Esophagus squamous epithelium (tissue), 5 donors: ENCODE results near the gene PHC2. TPM values are rescaled to one million over a fixed set of nuclear protein-coding genes. Genes with fewer than 3 reads are reported as not detected.

Experiments used
- DNase-seq: peaks from one replicate; lab custom pipeline; 2025; lab: John Stamatoyannopoulos, UW
- H3K27ac ChIP-seq, 4 donors: fragments of 200-600 bp; sonication (generic); one replicate each; pipeline ENCODE4 v1.5.1; 2016 to 2019; ENCODE audit warnings: mild to moderate bottlenecking in 1 of 4
- H3K27me3 ChIP-seq, 4 donors: fragments of 200-600 bp; sonication (generic); 1 replicate in 3 of 4; 2 replicates in 1 of 4; pipeline versions ENCODE4 v1.5.1 to v1.6.0; 2017 to 2021; ENCODE audit warnings: antibody characterized with exemption in 1 of 4
- H3K36me3 ChIP-seq, 3 donors: fragments of 200-600 bp; sonication (generic); one replicate each; pipeline ENCODE4 v1.5.1; 2016 to 2019
- H3K4me1 ChIP-seq, 3 donors: fragments of 200-600 bp; sonication (generic); one replicate each; pipeline ENCODE4 v1.5.1; 2017 to 2019
- H3K4me3 ChIP-seq, 4 donors: fragments of 200-600 bp; sonication (generic); 1 replicate in 3 of 4; 2 replicates in 1 of 4; pipeline ENCODE4 v1.5.1; 2016 to 2019; ENCODE audit warnings: mild to moderate bottlenecking in 2 of 4, moderate library complexity in 1 of 4
- H3K9me3 ChIP-seq, 3 donors: fragments of 200-600 bp; sonication (generic); one replicate each; pipeline ENCODE4 v1.5.1; 2016 to 2019
- CTCF ChIP-seq, 6 experiments: fragments of 450-650 bp in 4 of 6; fragments of 200-600 bp in 2 of 6; sonication (generic) in 2 of 6; IDR thresholded peaks; one replicate each; pipeline ENCODE4 v1.5.1; 2016 to 2019; ENCODE audit warnings: antibody characterized with exemption in 6 of 6, mild to moderate bottlenecking in 4 of 6, moderate library complexity in 4 of 6
- POLR2A ChIP-seq, 4 donors: fragments of 450-650 bp; IDR thresholded peaks; one replicate each; pipeline ENCODE4 v1.6.1; 2017; ENCODE audit warnings: antibody characterized with exemption in 4 of 4, mild to moderate bottlenecking in 4 of 4, moderate library complexity in 3 of 4
- WGBS, 2 donors: methylation state at CpG; one replicate each; pipeline ENCODE4 v1.1.5; 2018; 5-methylcytosine and 5-hydroxymethylcytosine counted together
- intact Hi-C: fragments of 100-400 bp; cut with DNase I; formaldehyde crosslinking; loops from one replicate; pipeline ENCODE4 v1.15.0; 2022
- total RNA-seq, 4 donors: library from RNA; depleted of rRNA; stranded (reverse); fragments of >200 nt; gene quantifications; one replicate each; pipeline ENCODE4 v1.1.0, GENCODE V29; 2016
- donor health status: DM: yes; HTN: yes; CAD: no.

The PHC2 gene
- total RNA-seq, 4 donors from 2014 or later = 27.4 to 92.1 (median 50.6) TPM

GRCh38 chr1:33380811-33381210 lies 50.1 kb downstream of the PHC2 start:
- 55 to 83% methylated on average over 2 of the region's 2 CpGs for whole genome bisulfite sequencing, 2 donors
- DNase-seq = no peak
- TF ChIP-seq CTCF (IDR thresholded peaks at IDR 0.05) = no peak
- TF ChIP-seq POLR2A (IDR thresholded peaks at IDR 0.05) = no peak
- H3K27ac ChIP-seq = no peak overlapping the region
- no peaks in the 10 kb centered on the region for H3K27me3 ChIP-seq
- H3K9me3 ChIP-seq = no peaks in the 10 kb centered on the region
- no peaks in the 10 kb centered on the region for H3K36me3 ChIP-seq
- no peak overlapping the region for H3K4me3 ChIP-seq
- intact Hi-C loops = no loop called here
- H3K4me1 ChIP-seq = peaks cover 7 to 39% (median 21%) of the 10 kb centered on the region in 3 donors

GRCh38 chr1:33379631-33380354 lies 51.1 kb downstream of the PHC2 start:
- no peak for TF ChIP-seq POLR2A (IDR thresholded peaks at IDR 0.05)
- TF ChIP-seq CTCF (IDR thresholded peaks at IDR 0.05) = no peak

GRCh38 chr1:33378976-33379375 lies 51.9 kb downstream of the PHC2 start:
- peaks cover 5 to 44% (median 12%) of the 10 kb centered on the region in 3 donors for H3K4me1 ChIP-seq
- no peaks in the 10 kb centered on the region for H3K9me3 ChIP-seq
- H3K27me3 ChIP-seq = no peaks in the 10 kb centered on the region
- no peak for TF ChIP-seq CTCF (IDR thresholded peaks at IDR 0.05)
- no peak for TF ChIP-seq POLR2A (IDR thresholded peaks at IDR 0.05)
- H3K36me3 ChIP-seq = no peaks in the 10 kb centered on the region
- no peak overlapping the region for H3K4me3 ChIP-seq
- 47 to 51% methylated on average over 2 to 4 of the region's 5 CpGs for WGBS, 2 donors
- DNase-seq = no peak
- H3K27ac ChIP-seq = no peak overlapping the region
- intact Hi-C loops = loop anchor here (10.0 kb wide), 1 partner anchor 86 kb away; no protein-coding TSS in a partner anchor

More at GRCh38 chr1:33379631-33380354, 51.1 kb downstream of the PHC2 start:
- 74 to 81% methylated on average over 10 of the region's 10 CpGs for WGBS, 2 donors
- no peak for DNase-seq
- no peak overlapping the region for H3K4me3 ChIP-seq
- peaks cover 7 to 46% (median 21%) of the 10 kb centered on the region in 3 donors for H3K4me1 ChIP-seq
- H3K27ac ChIP-seq = no peak overlapping the region
- no peaks in the 10 kb centered on the region for H3K27me3 ChIP-seq
- intact Hi-C loops = loop anchor here (10.0 kb wide), 1 partner anchor 85 kb away; no protein-coding TSS in a partner anchor
- H3K36me3 ChIP-seq = no peaks in the 10 kb centered on the region
- H3K9me3 ChIP-seq = no peaks in the 10 kb centered on the region

GRCh38 chr1:33378524-33378923 lies 52.4 kb downstream of the PHC2 start:
- intact Hi-C loops = loop anchor here (10.0 kb wide), 1 partner anchor 86 kb away; no protein-coding TSS in a partner anchor
- no peak overlapping the region for H3K4me3 ChIP-seq
- DNase-seq = no peak
- no peaks in the 10 kb centered on the region for H3K9me3 ChIP-seq
- peaks cover under 1 to 40% (median 10%) of the 10 kb centered on the region in 3 donors for H3K4me1 ChIP-seq
- no peaks in the 10 kb centered on the region for H3K27me3 ChIP-seq
- 24 to 43% methylated on average over 1 of the region's 1 CpG for WGBS, 2 donors
- no peaks in the 10 kb centered on the region for H3K36me3 ChIP-seq
- H3K27ac ChIP-seq = no peak overlapping the region
- no peak for TF ChIP-seq POLR2A (IDR thresholded peaks at IDR 0.05)
- no peak for TF ChIP-seq CTCF (IDR thresholded peaks at IDR 0.05)

GRCh38 chr1:33377756-33378155 lies 53.1 kb downstream of the PHC2 start:
- TF ChIP-seq POLR2A (IDR thresholded peaks at IDR 0.05) (no peak), CTCF (IDR thresholded peaks at IDR 0.05) (no peak)
- Histone ChIP-seq H3K27me3 (no peaks in the 10 kb centered on the region), H3K9me3 (no peaks in the 10 kb centered on the region), H3K27ac (no peak overlapping the region), H3K4me3 (no peak overlapping the region), H3K36me3 (peaks cover 0 to 4% (median 0%) of the 10 kb centered on the region in 3 donors), H3K4me1 (peaks cover 0 to 38% (median 10%) of the 10 kb centered on the region in 3 donors)
- 75 to 77% methylated on average over 1 of the region's 1 CpG for WGBS, 2 donors
- no peak for DNase-seq
- intact Hi-C loops = loop anchor here (10.0 kb wide), 1 partner anchor 87 kb away; no protein-coding TSS in a partner anchor
